H1 (cell line): ENCODE data around the gene DCN. TPM values are rescaled to one million over a fixed set of nuclear protein-coding genes. Genes with fewer than 3 reads are reported as not detected.

ENCODE experiments used
- RAD21 ChIP-seq, 2 experiments: IDR thresholded peaks in 1 of 2; conservative IDR thresholded peaks in 1 of 2; 2 replicates each; pipeline ENCODE4 v1.6.1; 2011; ENCODE audit warnings: low read depth in 2 of 2, low read length in 2 of 2, improper control_type of control experiment in 1 of 2, inconsistent platforms in 1 of 2, mild to moderate bottlenecking in 1 of 2, moderate library complexity in 1 of 2
- polyA plus RNA-seq, 7 experiments: library from polyadenylated mRNA; depleted of rRNA in 3 of 7; stranded (reverse) in 5 of 7; unstranded in 2 of 7; fragments of >200 nt in 5 of 7; fragments of 200-250 nt in 2 of 7; gene quantifications; 1 replicate in 5 of 7; 2 replicates in 1 of 7; 4 replicates in 1 of 7; pipeline versions ENCODE4 v1.2.1 to v1.2.3, GENCODE V29; 2011 to 2013; ENCODE audit warnings: missing spikeins in 2 of 7, mixed read lengths in 2 of 7
- total RNA-seq: library from RNA; stranded (reverse); fragmentation: NEBNext Ultra II Directional; extraction: Animal tissue kit (Norgen Biotek cat#: 25700); gene quantifications from 2 replicates; pipeline ENCODE4 v1.2.1, GENCODE V29; 2021

The DCN gene
- total and polyA plus RNA-seq, 2 of the 8 experiments (the other 6 are each of a cell fraction or from before 2014, with no cell fraction given) = not detected

GRCh38 chr12:91106283-91106682, 76.3 kb downstream of the DCN start (continued):
- no peak for TF ChIP-seq RAD21 (IDR thresholded peaks at IDR 0.05 in 1 of 2, conservative IDR thresholded peaks at IDR 0.05 in 1 of 2; ENCODE audit: low read depth in 2 of 2, low read length in 2 of 2)
